PC-3 (cell line): Measurements from ENCODE around the gene ERP27. TPM values are rescaled to one million over a fixed set of nuclear protein-coding genes. Genes with fewer than 3 reads are reported as not detected.

ENCODE experiments used
- ATAC-seq: fragments of 200-7000 bp; cut with Tn5 transposase; 2 replicates; pipeline ENCODE4 v1.9.1; 2020; ENCODE audit warnings: mild to moderate bottlenecking, moderate library complexity
- BruUV-seq: library from RNA; stranded (reverse); fragments of 400-500 nt; replicated peaks from 2 replicates; lab custom pipeline; 2021; lab: Mats Ljungman, UMichigan
- CTCF ChIA-PET: fragments of 300-600 bp; sonication (Branson Sonifier 250); formaldehyde crosslinking; loops from one replicate; lab custom pipeline; 2022; ENCODE audit warnings: antibody characterized with exemption; lab: Charles Lee
- POLR2A ChIA-PET: fragments of 300-600 bp; sonication (Branson Sonifier 250); formaldehyde crosslinking; loops from one replicate; lab custom pipeline; 2022; ENCODE audit warnings: antibody characterized with exemption; ENCODE audit not compliant: unreplicated experiment; lab: Charles Lee
- DNase-seq: peaks from one replicate; pipeline ENCODE4 v3.0.0-alpha.2; 2015
- H2AFZ ChIP-seq: fragments of 300-600 bp; sonication (generic); 2 replicates; pipeline ENCODE4 v1.6.0; 2016; ENCODE audit warnings: antibody characterized with exemption, low read length
- H3F3A ChIP-seq: fragments of 300-600 bp; sonication (generic); one replicate; pipeline ENCODE4 v1.6.0; 2017; ENCODE audit warnings: antibody characterized with exemption, low read length, control low read depth, mild to moderate bottlenecking; ENCODE audit not compliant: unreplicated experiment
- H3K27ac ChIP-seq: fragments of 300-600 bp; sonication (generic); 2 replicates; pipeline ENCODE4 v1.5.1; 2016; ENCODE audit warnings: mild to moderate bottlenecking, low read length
- H3K27me3 ChIP-seq: fragments of 300-600 bp; sonication (generic); 2 replicates; pipeline ENCODE4 v1.6.1; 2016; ENCODE audit warnings: low read length, mixed read lengths
- H3K36me3 ChIP-seq: fragments of 300-600 bp; sonication (generic); 2 replicates; pipeline ENCODE4 v1.6.1; 2016; ENCODE audit warnings: low read depth, mixed run types, low read length, mixed read lengths
- H3K4me1 ChIP-seq: fragments of 300-600 bp; sonication (generic); 2 replicates; pipeline ENCODE4 v1.5.1; 2016; ENCODE audit warnings: low read length; ENCODE audit not compliant: insufficient read depth
- H3K4me2 ChIP-seq: fragments of 300-600 bp; sonication (generic); 2 replicates; pipeline ENCODE4 v1.6.0; 2016; ENCODE audit warnings: low read length
- H3K4me3 ChIP-seq: fragments of 300-600 bp; sonication (generic); 2 replicates; pipeline ENCODE4 v1.5.1; 2016; ENCODE audit warnings: mild to moderate bottlenecking, low read length, mixed read lengths
- H3K79me2 ChIP-seq: fragments of 300-600 bp; sonication (generic); 2 replicates; pipeline ENCODE4 v1.6.1; 2017; ENCODE audit warnings: low read length, mixed read lengths
- H3K9ac ChIP-seq: fragments of 300-600 bp; sonication (generic); 2 replicates; pipeline ENCODE4 v1.6.0; 2016; ENCODE audit warnings: mild to moderate bottlenecking, low read length
- H3K9me2 ChIP-seq: fragments of 300-600 bp; sonication (generic); replicated peaks from 2 replicates; pipeline ENCODE4 v1.6.1; 2016; ENCODE audit warnings: mixed run types, low read length, mixed read lengths
- H3K9me3 ChIP-seq: fragments of 300-600 bp; sonication (generic); 2 replicates; pipeline ENCODE4 v1.6.1; 2016; ENCODE audit warnings: low read length, mixed read lengths
- H4K20me1 ChIP-seq: fragments of 300-600 bp; sonication (generic); 2 replicates; pipeline ENCODE4 v1.6.1; 2016; ENCODE audit warnings: low read length, mixed read lengths
- EZH2 ChIP-seq: fragments of 300-600 bp; sonication (generic); IDR thresholded peaks from one replicate; pipeline ENCODE4 v1.6.1; 2017; ENCODE audit warnings: antibody characterized with exemption, mild to moderate bottlenecking, low read length; ENCODE audit not compliant: unreplicated experiment
- EZH2phosphoT487 ChIP-seq: fragments of 300-600 bp; sonication (generic); IDR thresholded peaks from 2 replicates; pipeline ENCODE4 v1.6.1; 2018; ENCODE audit warnings: mild to moderate bottlenecking, antibody characterized with exemption, low read length, borderline replicate concordance
- intact Hi-C: fragments of 100-400 bp; cut with micrococcal nuclease; formaldehyde crosslinking; loops from 2 replicates; pipeline ENCODE4 v1.9.0; 2023
- total RNA-seq: library from RNA; depleted of rRNA; stranded (reverse); fragments of >200 nt; gene quantifications from 2 replicates; pipeline ENCODE4 v1.2.3, GENCODE V29; 2014
- TF ChIP-seq, protein P1 (sequence below): fragments of 300-600 bp; sonication (generic); conservative IDR thresholded peaks from 2 replicates; pipeline ENCODE4 v1.5.1; 2017; ENCODE audit warnings: antibody characterized with exemption, low read depth, mild to moderate bottlenecking, low read length

ERP27 gene
- total RNA-seq, 1 experiment from 2014 or later, result not detected

- no peak overlapping the region for H3K27ac ChIP-seq
- H3K4me2 ChIP-seq, result no peak overlapping the region
- no peak for DNase-seq
- H3K36me3 ChIP-seq, result no peaks in the 10 kb centered on the region
- no TSS peak for BruUV-seq
- no peaks in the 10 kb centered on the region for H3K9me3 ChIP-seq
- H3K4me1 ChIP-seq, result peaks cover 67% of the 10 kb centered on the region
- intact Hi-C loops, result no loop called here
- CTCF ChIA-PET, result no interaction called here
- TF ChIP-seq EZH2phosphoT487 (no peak), EZH2 (no peak)
- TF ChIP-seq, protein P1, sequence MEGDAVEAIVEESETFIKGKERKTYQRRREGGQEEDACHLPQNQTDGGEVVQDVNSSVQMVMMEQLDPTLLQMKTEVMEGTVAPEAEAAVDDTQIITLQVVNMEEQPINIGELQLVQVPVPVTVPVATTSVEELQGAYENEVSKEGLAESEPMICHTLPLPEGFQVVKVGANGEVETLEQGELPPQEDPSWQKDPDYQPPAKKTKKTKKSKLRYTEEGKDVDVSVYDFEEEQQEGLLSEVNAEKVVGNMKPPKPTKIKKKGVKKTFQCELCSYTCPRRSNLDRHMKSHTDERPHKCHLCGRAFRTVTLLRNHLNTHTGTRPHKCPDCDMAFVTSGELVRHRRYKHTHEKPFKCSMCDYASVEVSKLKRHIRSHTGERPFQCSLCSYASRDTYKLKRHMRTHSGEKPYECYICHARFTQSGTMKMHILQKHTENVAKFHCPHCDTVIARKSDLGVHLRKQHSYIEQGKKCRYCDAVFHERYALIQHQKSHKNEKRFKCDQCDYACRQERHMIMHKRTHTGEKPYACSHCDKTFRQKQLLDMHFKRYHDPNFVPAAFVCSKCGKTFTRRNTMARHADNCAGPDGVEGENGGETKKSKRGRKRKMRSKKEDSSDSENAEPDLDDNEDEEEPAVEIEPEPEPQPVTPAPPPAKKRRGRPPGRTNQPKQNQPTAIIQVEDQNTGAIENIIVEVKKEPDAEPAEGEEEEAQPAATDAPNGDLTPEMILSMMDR, result no peak
- no peaks in the 10 kb centered on the region for H3F3A ChIP-seq
- H3K27me3 ChIP-seq, result no peaks in the 10 kb centered on the region
- no peak overlapping the region for H3K9ac ChIP-seq
- POLR2A ChIA-PET, result no interaction called here
- no peak for ATAC-seq
- no peak overlapping the region for H3K4me3 ChIP-seq
- no peaks in the 10 kb centered on the region for H3K79me2 ChIP-seq
- H2AFZ ChIP-seq, result no peak overlapping the region
- H3K9me2 ChIP-seq, result no peaks in the 10 kb centered on the region
- H4K20me1 ChIP-seq, result no peaks in the 10 kb centered on the region
Observed at GRCh38 chr12:14949631-14950030, 11.3 kb upstream of the ERP27 start.

GRCh38 chr12:14948672-14949071, 10.3 kb upstream of the ERP27 start:
- Histone ChIP-seq H2AFZ (no peak overlapping the region), H3K4me2 (no peak overlapping the region), H3K9me3 (no peaks in the 10 kb centered on the region), H3K4me3 (no peak overlapping the region), H4K20me1 (no peaks in the 10 kb centered on the region), H3K79me2 (no peaks in the 10 kb centered on the region), H3K27me3 (no peaks in the 10 kb centered on the region), H3K27ac (no peak overlapping the region), H3K9me2 (no peaks in the 10 kb centered on the region), H3K36me3 (no peaks in the 10 kb centered on the region), H3K9ac (no peak overlapping the region), H3K4me1 (peaks cover 67% of the 10 kb centered on the region), H3F3A (no peaks in the 10 kb centered on the region)
- intact Hi-C loops, result no loop called here
- no TSS peak for BruUV-seq
- TF ChIP-seq, protein P1, result no peak
- TF ChIP-seq EZH2, result no peak
- TF ChIP-seq EZH2phosphoT487, result no peak
- no peak for ATAC-seq
- DNase-seq, result peak; percentile 13
- POLR2A ChIA-PET, result no interaction called here
- CTCF ChIA-PET, result no interaction called here

GRCh38 chr12:14946861-14947260, 8.5 kb upstream of the ERP27 start:
- ATAC-seq (peak; percentile 95), DNase-seq (peak; percentile 74)
- Histone ChIP-seq H3K9me3 (no peaks in the 10 kb centered on the region), H3K79me2 (no peaks in the 10 kb centered on the region), H3F3A (no peaks in the 10 kb centered on the region), H3K27ac (peak overlapping the region; percentile 46), H3K9ac (no peak overlapping the region), H3K4me2 (peak overlapping the region; percentile 38; the same call in 1 of the 2 replicates), H3K27me3 (no peaks in the 10 kb centered on the region), H2AFZ (no peak overlapping the region), H4K20me1 (no peaks in the 10 kb centered on the region), H3K4me1 (peaks cover 55% of the 10 kb centered on the region), H3K36me3 (no peaks in the 10 kb centered on the region), H3K9me2 (no peaks in the 10 kb centered on the region), H3K4me3 (no peak overlapping the region)
- ChIA-PET POLR2A (no interaction called here), CTCF (no interaction called here)
- TF ChIP-seq, protein P1, result no peak
- TF ChIP-seq EZH2phosphoT487 (no peak), EZH2 (no peak)
- intact Hi-C loops, result no loop called here
- no TSS peak for BruUV-seq
